Cerebellar nuclear complex (tissue), 1 donor: ENCODE results near the gene GPLD1.
"Not testable (repeated sequence)": the region's sequence is repeated elsewhere in the genome, so short reads cannot be mapped to it uniquely, and the experiment has no call there.

ENCODE experiments used
- DNase-seq, 2 experiments: peaks; one replicate each; lab custom pipeline; 2025; lab: John Stamatoyannopoulos, UW

The GPLD1 gene

GRCh38 chr6:24489470-24489869 lies at the start of gene GPLD1:
TSS of gene GPLD1 (minus strand) at chr6:24489578. CDS start at chr6:24489511, 67 bp downstream.
- DNase-seq, result no peak

GRCh38 chr6:24537771-24538385 lies 48.5 kb upstream of the GPLD1 start:
- DNase-seq, result no peak

GRCh38 chr6:24537082-24537699 lies 47.8 kb upstream of the GPLD1 start:
- DNase-seq, result no peak

GRCh38 chr6:24536466-24536865 lies 47.1 kb upstream of the GPLD1 start:
- DNase-seq, result no peak

GRCh38 chr6:24535210-24535609 lies 45.8 kb upstream of the GPLD1 start:
- DNase-seq, result no peak

- DNase-seq, result no peak
Measured at GRCh38 chr6:24534329-24534728, 45.0 kb upstream of the GPLD1 start.

GRCh38 chr6:24529985-24530384 lies 40.6 kb upstream of the GPLD1 start:
- DNase-seq, result no peak

GRCh38 chr6:24524805-24525204 lies 35.4 kb upstream of the GPLD1 start:
- no peak for DNase-seq

GRCh38 chr6:24524329-24524728 lies 35.0 kb upstream of the GPLD1 start:
- DNase-seq, result no peak

GRCh38 chr6:24522228-24523176 lies 33.1 kb upstream of the GPLD1 start:
- DNase-seq, result no peak

- no peak for DNase-seq
Measured at GRCh38 chr6:24520929-24521546, 31.7 kb upstream of the GPLD1 start.

- DNase-seq, result no peak
Measured at GRCh38 chr6:24517659-24518543, 28.5 kb upstream of the GPLD1 start.

GRCh38 chr6:24513602-24514001 lies 24.2 kb upstream of the GPLD1 start:
- no peak for DNase-seq

GRCh38 chr6:24511976-24512375 lies 22.6 kb upstream of the GPLD1 start:
- DNase-seq, result not testable (repeated sequence)

GRCh38 chr6:24506814-24507520 lies 17.6 kb upstream of the GPLD1 start:
- no peak for DNase-seq

- no peak for DNase-seq
Measured at GRCh38 chr6:24504649-24505586, 15.5 kb upstream of the GPLD1 start.

- no peak for DNase-seq
Measured at GRCh38 chr6:24504287-24504648, 14.9 kb upstream of the GPLD1 start.

- no peak for DNase-seq
Measured at GRCh38 chr6:24501914-24502313, 12.5 kb upstream of the GPLD1 start.

GRCh38 chr6:24501374-24501773 lies 12.0 kb upstream of the GPLD1 start:
- DNase-seq, result no peak

GRCh38 chr6:24500683-24501082 lies 11.3 kb upstream of the GPLD1 start:
- no peak for DNase-seq
